Mesendoderm (in vitro differentiated cells): Measurements from ENCODE around the gene IPP.

Source experiments
- DNase-seq: peaks from one replicate; pipeline ENCODE4 v3.0.0; 2013
- H2AK5ac ChIP-seq: 2 replicates; pipeline ENCODE4 v1.6.1; 2013; ENCODE audit warnings: low read length, inconsistent platforms
- H2BK120ac ChIP-seq: 2 replicates; pipeline ENCODE4 v1.6.1; 2013; ENCODE audit warnings: low read depth, mild to moderate bottlenecking, low read length, moderate library complexity, mixed read lengths
- H2BK15ac ChIP-seq: replicated peaks from 2 replicates; pipeline ENCODE4 v1.6.1; 2013; ENCODE audit warnings: low read depth, mild to moderate bottlenecking, moderate library complexity
- H2BK5ac ChIP-seq: 2 replicates; pipeline ENCODE4 v1.6.1; 2013; ENCODE audit warnings: low read length, inconsistent platforms
- H3K18ac ChIP-seq: 2 replicates; pipeline ENCODE4 v1.6.1; 2013; ENCODE audit warnings: mild to moderate bottlenecking, low read length, mixed read lengths
- H3K23ac ChIP-seq: one replicate; pipeline ENCODE4 v1.6.1; 2013; ENCODE audit warnings: low read length
- H3K27ac ChIP-seq: 2 replicates; pipeline ENCODE4 v1.5.1; 2013; ENCODE audit warnings: low read depth, mild to moderate bottlenecking, inconsistent platforms, low read length, moderate library complexity
- H3K27me3 ChIP-seq: 2 replicates; pipeline ENCODE4 v1.6.1; 2013; ENCODE audit warnings: low read length, control low read depth, mild to moderate bottlenecking, inconsistent platforms; ENCODE audit not compliant: insufficient read depth, poor library complexity
- H3K36me3 ChIP-seq: 2 replicates; pipeline ENCODE4 v1.6.1; 2013; ENCODE audit warnings: low read length, inconsistent platforms; ENCODE audit not compliant: control insufficient read depth, insufficient read depth
- H3K4ac ChIP-seq: one replicate; pipeline ENCODE4 v1.6.1; 2013; ENCODE audit warnings: low read depth, mild to moderate bottlenecking, low read length, moderate library complexity
- H3K4me1 ChIP-seq: 2 replicates; pipeline ENCODE4 v1.6.1; 2013; ENCODE audit warnings: low read depth, low read length, inconsistent platforms; ENCODE audit not compliant: control insufficient read depth
- H3K4me2 ChIP-seq: 2 replicates; pipeline ENCODE4 v1.6.1; 2013; ENCODE audit warnings: low read length
- H3K4me3 ChIP-seq: 2 replicates; pipeline ENCODE4 v1.5.1; 2013; ENCODE audit warnings: mild to moderate bottlenecking, low read length
- H3K56ac ChIP-seq: one replicate; pipeline ENCODE4 v1.6.1; 2013; ENCODE audit warnings: low read length
- H3K79me1 ChIP-seq: 2 replicates; pipeline ENCODE4 v1.6.1; 2013; ENCODE audit warnings: low read length, inconsistent platforms
- H3K79me2 ChIP-seq: 2 replicates; pipeline ENCODE4 v1.6.1; 2013; ENCODE audit warnings: mild to moderate bottlenecking, low read length; ENCODE audit not compliant: control insufficient read depth, insufficient read depth
- H3K9ac ChIP-seq: 2 replicates; pipeline ENCODE4 v1.6.1; 2013; ENCODE audit warnings: low read length, inconsistent platforms
- H4K5ac ChIP-seq: one replicate; pipeline ENCODE4 v1.6.1; 2013; ENCODE audit warnings: low read length
- H4K8ac ChIP-seq: one replicate; pipeline ENCODE4 v1.6.1; 2013; ENCODE audit warnings: low read depth, mild to moderate bottlenecking, control low read depth, low read length, moderate library complexity
- WGBS: extraction: QIAGEN DNeasy Blood & Tissue Kit; methylation state at CpG from one replicate; pipeline ENCODE4 v1.1.7; 2013; ENCODE audit warnings: low lambda C conversion rate, missing lambda C conversion rate; ENCODE audit not compliant: insufficient coverage; ENCODE audit errors: extremely low coverage; 5-methylcytosine and 5-hydroxymethylcytosine counted together

IPP gene

GRCh38 chr1:45767035-45767434 lies 16.6 kb upstream of the IPP start:
- no peak overlapping the region for H3K27ac ChIP-seq
- H2BK120ac ChIP-seq: no peak overlapping the region
- H3K4me3 ChIP-seq: no peak overlapping the region
- no peaks in the 10 kb centered on the region for H3K79me1 ChIP-seq
- no peak overlapping the region for H2BK15ac ChIP-seq
- no peak overlapping the region for H3K4me2 ChIP-seq
- no peaks in the 10 kb centered on the region for H3K36me3 ChIP-seq
- H3K27me3 ChIP-seq: no peaks in the 10 kb centered on the region
- H3K79me2 ChIP-seq: no peaks in the 10 kb centered on the region
- no CpG with 5 or more reads among the region's 6 CpGs for WGBS
- H3K23ac ChIP-seq: no peak overlapping the region
- no peak overlapping the region for H4K5ac ChIP-seq
- H2AK5ac ChIP-seq: no peak overlapping the region
- no peaks in the 10 kb centered on the region for H3K4me1 ChIP-seq
- H2BK5ac ChIP-seq: no peak overlapping the region
- DNase-seq: no peak
- no peak overlapping the region for H3K4ac ChIP-seq
- no peak overlapping the region for H3K9ac ChIP-seq
- no peak overlapping the region for H4K8ac ChIP-seq
- no peak overlapping the region for H3K56ac ChIP-seq
- no peak overlapping the region for H3K18ac ChIP-seq

- Histone ChIP-seq H3K9ac (no peak overlapping the region), H3K79me2 (no peaks in the 10 kb centered on the region), H3K56ac (no peak overlapping the region), H3K4me2 (no peak overlapping the region), H3K18ac (no peak overlapping the region), H4K5ac (no peak overlapping the region), H2AK5ac (no peak overlapping the region), H4K8ac (no peak overlapping the region), H3K36me3 (no peaks in the 10 kb centered on the region), H2BK15ac (no peak overlapping the region), H3K4me1 (no peaks in the 10 kb centered on the region), H3K4ac (no peak overlapping the region), H2BK5ac (no peak overlapping the region), H3K27ac (no peak overlapping the region), H3K4me3 (no peak overlapping the region), H3K23ac (no peak overlapping the region), H3K27me3 (no peaks in the 10 kb centered on the region), H2BK120ac (no peak overlapping the region), H3K79me1 (no peaks in the 10 kb centered on the region)
- no peak for DNase-seq
- no CpG with 5 or more reads among the region's 13 CpGs for WGBS
These were observed 15.7 kb upstream of the IPP start for GRCh38 chr1:45765999-45766792.

GRCh38 chr1:45762291-45762690 lies 11.8 kb upstream of the IPP start:
- Histone ChIP-seq H2BK15ac (no peak overlapping the region), H3K4me3 (no peak overlapping the region), H2BK120ac (no peak overlapping the region), H3K23ac (no peak overlapping the region), H3K79me2 (no peaks in the 10 kb centered on the region), H4K8ac (no peak overlapping the region), H3K4me1 (no peaks in the 10 kb centered on the region), H3K18ac (no peak overlapping the region), H3K9ac (no peak overlapping the region), H3K27me3 (no peaks in the 10 kb centered on the region), H3K79me1 (no peaks in the 10 kb centered on the region), H3K56ac (no peak overlapping the region), H3K27ac (no peak overlapping the region), H3K36me3 (no peaks in the 10 kb centered on the region), H3K4ac (no peak overlapping the region), H2BK5ac (no peak overlapping the region), H2AK5ac (no peak overlapping the region), H3K4me2 (no peak overlapping the region), H4K5ac (no peak overlapping the region)
- DNase-seq: no peak
- no CpG with 5 or more reads among the region's 3 CpGs for WGBS

GRCh38 chr1:45755697-45756096 lies 5.2 kb upstream of the IPP start:
- no CpG with 5 or more reads among the region's 5 CpGs for WGBS
- Histone ChIP-seq H2BK120ac (no peak overlapping the region), H3K4me2 (no peak overlapping the region), H3K79me1 (no peaks in the 10 kb centered on the region), H3K27me3 (no peaks in the 10 kb centered on the region), H3K4ac (no peak overlapping the region), H3K4me3 (no peak overlapping the region), H2BK5ac (no peak overlapping the region), H3K4me1 (no peaks in the 10 kb centered on the region), H3K36me3 (no peaks in the 10 kb centered on the region), H2AK5ac (no peak overlapping the region), H3K18ac (no peak overlapping the region), H4K5ac (no peak overlapping the region), H2BK15ac (no peak overlapping the region), H3K56ac (no peak overlapping the region), H3K23ac (no peak overlapping the region), H3K79me2 (no peaks in the 10 kb centered on the region), H4K8ac (no peak overlapping the region), H3K27ac (no peak overlapping the region), H3K9ac (no peak overlapping the region)
- no peak for DNase-seq

- H2AK5ac ChIP-seq: no peak overlapping the region
- no peak overlapping the region for H2BK15ac ChIP-seq
- no peaks in the 10 kb centered on the region for H3K79me1 ChIP-seq
- no peak overlapping the region for H3K18ac ChIP-seq
- no peak overlapping the region for H3K4me2 ChIP-seq
- H3K27me3 ChIP-seq: no peaks in the 10 kb centered on the region
- H3K23ac ChIP-seq: no peak overlapping the region
- H2BK120ac ChIP-seq: no peak overlapping the region
- no peak overlapping the region for H3K4me3 ChIP-seq
- no peak overlapping the region for H3K4ac ChIP-seq
- no peak overlapping the region for H3K27ac ChIP-seq
- H4K5ac ChIP-seq: no peak overlapping the region
- H3K79me2 ChIP-seq: no peaks in the 10 kb centered on the region
- no peak overlapping the region for H3K56ac ChIP-seq
- H2BK5ac ChIP-seq: no peak overlapping the region
- H4K8ac ChIP-seq: no peak overlapping the region
- DNase-seq: peak; percentile 56
- H3K4me1 ChIP-seq: no peaks in the 10 kb centered on the region
- no peak overlapping the region for H3K9ac ChIP-seq
- H3K36me3 ChIP-seq: no peaks in the 10 kb centered on the region
- no CpG with 5 or more reads among the region's 11 CpGs for WGBS
These were observed 3.0 kb upstream of the IPP start for GRCh38 chr1:45753248-45754037.
